Measurements from ENCODE around the gene C1orf174. TPM values are rescaled to one million over a fixed set of nuclear protein-coding genes. Genes with fewer than 3 reads are reported as not detected.

The C1orf174 gene
- total and polyA plus RNA-seq, 2 experiments from 2014 or later, result 20.7 to 23.6 TPM

GRCh38 chr1:3852711-3853485 is 47.2 kb downstream of the C1orf174 start:
- Histone ChIP-seq H3K9me2 (replicated peaks; ENCODE audit: insufficient read depth) (no peaks in the 10 kb centered on the region), H3K4me2 (no peak overlapping the region), H4K20me1 (ENCODE audit: insufficient read depth, poor library complexity, severe bottlenecking) (peaks cover 11% of the 10 kb centered on the region), H3K4me3 (no peak overlapping the region), H3K4me1 (ENCODE audit: insufficient read depth) (peaks cover 8% of the 10 kb centered on the region), H3K9me3 (ENCODE audit: low read depth) (no peaks in the 10 kb centered on the region), H2AFZ (no peak overlapping the region), H3K79me2 (peaks cover 44% of the 10 kb centered on the region), H3K27ac (no peak overlapping the region), H3K36me3 (replicated peaks; ENCODE audit: insufficient read depth, low read depth) (no peaks in the 10 kb centered on the region), H3K27me3 (no peaks in the 10 kb centered on the region)
- TF ChIP-seq CTCF (IDR thresholded peaks at IDR 0.05; ENCODE audit: poor library complexity) (no peak), EZH2 (IDR thresholded peaks at IDR 0.05; ENCODE audit: borderline replicate concordance) (no peak), EZH2phosphoT487 (IDR thresholded peaks at IDR 0.05; ENCODE audit: low read depth, severe bottlenecking, unreplicated experiment) (no peak)
- DNase-seq (ENCODE audit: low spot score), result no peak
- WGBS (ENCODE audit: low lambda C conversion rate, missing lambda C conversion rate), result 85% methylated on average over 15 of the region's 15 CpGs

GRCh38 chr1:3852091-3852490 is 48.0 kb downstream of the C1orf174 start:
- H3K27ac ChIP-seq, result no peak overlapping the region
- H3K4me3 ChIP-seq, result no peak overlapping the region
- no peak for DNase-seq (ENCODE audit: low spot score)
- H4K20me1 ChIP-seq (ENCODE audit: insufficient read depth, poor library complexity, severe bottlenecking), result peaks cover 11% of the 10 kb centered on the region
- 91% methylated on average over 12 of the region's 12 CpGs for WGBS (ENCODE audit: low lambda C conversion rate, missing lambda C conversion rate)
- no peaks in the 10 kb centered on the region for H3K9me2 ChIP-seq (replicated peaks; ENCODE audit: insufficient read depth)
- H3K79me2 ChIP-seq, result peaks cover 42% of the 10 kb centered on the region
- peaks cover 7% of the 10 kb centered on the region for H3K4me1 ChIP-seq (ENCODE audit: insufficient read depth)
- no peaks in the 10 kb centered on the region for H3K27me3 ChIP-seq
- no peak overlapping the region for H3K4me2 ChIP-seq
- no peaks in the 10 kb centered on the region for H3K9me3 ChIP-seq (ENCODE audit: low read depth)
- no peaks in the 10 kb centered on the region for H3K36me3 ChIP-seq (replicated peaks; ENCODE audit: insufficient read depth, low read depth)
- no peak overlapping the region for H2AFZ ChIP-seq
- TF ChIP-seq EZH2phosphoT487 (IDR thresholded peaks at IDR 0.05; ENCODE audit: low read depth, severe bottlenecking, unreplicated experiment) (no peak), CTCF (IDR thresholded peaks at IDR 0.05; ENCODE audit: poor library complexity) (no peak), EZH2 (IDR thresholded peaks at IDR 0.05; ENCODE audit: borderline replicate concordance) (no peak)

GRCh38 chr1:3851292-3851691 is 48.8 kb downstream of the C1orf174 start:
- no peaks in the 10 kb centered on the region for H3K36me3 ChIP-seq (replicated peaks; ENCODE audit: insufficient read depth, low read depth)

More at GRCh38 chr1:3851292-3851691, 48.8 kb downstream of the C1orf174 start:
- no peak for TF ChIP-seq EZH2phosphoT487 (IDR thresholded peaks at IDR 0.05; ENCODE audit: low read depth, severe bottlenecking, unreplicated experiment)
- TF ChIP-seq CTCF (IDR thresholded peaks at IDR 0.05; ENCODE audit: poor library complexity), result no peak
- no peak for TF ChIP-seq EZH2 (IDR thresholded peaks at IDR 0.05; ENCODE audit: borderline replicate concordance)
- Histone ChIP-seq H3K27me3 (no peaks in the 10 kb centered on the region), H3K9me3 (ENCODE audit: low read depth) (no peaks in the 10 kb centered on the region), H3K79me2 (peaks cover 40% of the 10 kb centered on the region), H3K4me2 (no peak overlapping the region), H3K27ac (no peak overlapping the region), H3K4me3 (no peak overlapping the region), H4K20me1 (ENCODE audit: insufficient read depth, poor library complexity, severe bottlenecking) (peaks cover 11% of the 10 kb centered on the region), H3K9me2 (replicated peaks; ENCODE audit: insufficient read depth) (no peaks in the 10 kb centered on the region), H2AFZ (no peak overlapping the region), H3K4me1 (ENCODE audit: insufficient read depth) (peaks cover 7% of the 10 kb centered on the region)
- 98% methylated on average over 6 of the region's 6 CpGs for WGBS (ENCODE audit: low lambda C conversion rate, missing lambda C conversion rate)
- DNase-seq (ENCODE audit: low spot score), result no peak

Data from hepatocyte (in vitro differentiated cells).